Right forelimb (tissue), 1 donor: ENCODE measurements around the gene ZSCAN30.

ENCODE experiments used
- DNase-seq: peaks from one replicate; pipeline ENCODE4 v3.0.0-alpha.2; 2018

The ZSCAN30 gene

DNA sequence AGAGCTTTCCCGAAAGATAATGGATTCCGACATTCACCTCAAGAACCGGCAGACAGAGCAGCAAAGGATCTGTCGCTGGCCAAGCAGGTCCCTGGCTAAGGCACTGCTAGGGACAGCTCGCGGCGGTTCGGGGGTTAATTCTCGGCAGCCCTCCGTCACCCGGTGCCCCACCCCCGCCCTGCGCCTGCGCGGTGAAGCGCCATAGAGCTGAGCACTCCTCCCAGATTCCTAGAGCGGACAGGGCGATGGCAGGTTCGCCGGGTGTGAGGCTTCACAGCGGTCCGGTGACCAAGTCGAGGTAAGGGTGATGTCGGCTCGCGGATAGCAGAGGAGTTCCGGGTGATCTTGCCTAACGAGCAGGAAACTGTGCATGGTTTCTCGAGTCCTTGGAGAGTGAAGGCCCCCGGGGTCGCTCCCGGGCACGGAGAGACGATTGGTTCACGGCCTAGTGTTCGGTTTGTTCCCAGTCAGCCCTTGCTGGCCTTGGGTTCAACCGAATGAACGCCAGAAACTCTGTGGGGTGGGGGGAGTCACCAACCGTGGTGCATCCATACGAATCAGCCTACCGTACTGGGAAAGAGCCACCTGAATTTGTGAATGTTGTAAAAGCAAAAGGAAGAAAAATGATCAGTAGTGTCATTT, at the start of gene ZSCAN30:
Gene ZSCAN30, minus strand, starts transcription at position 136 of the 642 bp plus-strand sequence. CDS start 25,877 bp downstream, outside the sequence.
- DNase-seq: peak; percentile 99

GRCh38 chr18:35337286-35337685, 47.3 kb upstream of the ZSCAN30 start:
- no peak for DNase-seq

- no peak for DNase-seq
Measured at GRCh38 chr18:35335866-35336265, 45.8 kb upstream of the ZSCAN30 start.

DNA sequence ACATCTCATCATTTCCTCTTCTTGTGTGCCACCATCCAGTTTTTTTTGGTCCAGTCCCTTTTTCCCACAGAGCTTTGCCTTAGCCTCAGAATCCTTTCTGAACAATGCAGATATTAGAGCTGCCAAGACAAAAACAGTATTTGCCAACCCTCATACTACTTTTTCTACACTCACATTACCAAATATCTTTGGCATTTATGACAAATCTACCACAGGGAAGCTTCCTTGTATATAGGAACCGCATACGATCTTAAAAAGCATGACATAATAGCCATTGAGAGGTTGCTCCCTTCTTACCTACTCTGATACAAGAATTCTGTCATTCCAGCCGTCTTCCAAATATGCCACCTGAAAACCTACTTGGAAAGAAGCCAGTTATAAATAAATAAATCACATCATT, 44.8 kb upstream of the ZSCAN30 start:
- DNase-seq: no peak

DNA sequence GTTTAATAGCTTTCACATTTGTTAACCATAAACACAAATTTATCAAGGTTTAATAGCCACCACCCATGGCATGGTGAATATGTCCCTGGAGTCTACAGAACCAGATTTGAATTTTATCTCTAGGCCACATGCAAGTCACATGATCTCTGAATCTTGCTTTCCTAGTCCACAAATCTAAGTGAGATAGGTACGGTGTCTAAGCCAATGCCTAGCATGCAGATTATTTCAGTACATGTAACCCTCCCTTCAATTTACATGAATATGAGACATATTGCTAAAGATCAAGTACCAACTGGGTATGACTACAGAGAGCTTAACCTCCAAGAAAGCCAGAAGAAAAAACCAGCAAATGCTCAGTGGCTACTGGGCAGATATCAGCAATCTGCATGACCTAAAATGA, 44.2 kb upstream of the ZSCAN30 start:
- DNase-seq: no peak

DNA sequence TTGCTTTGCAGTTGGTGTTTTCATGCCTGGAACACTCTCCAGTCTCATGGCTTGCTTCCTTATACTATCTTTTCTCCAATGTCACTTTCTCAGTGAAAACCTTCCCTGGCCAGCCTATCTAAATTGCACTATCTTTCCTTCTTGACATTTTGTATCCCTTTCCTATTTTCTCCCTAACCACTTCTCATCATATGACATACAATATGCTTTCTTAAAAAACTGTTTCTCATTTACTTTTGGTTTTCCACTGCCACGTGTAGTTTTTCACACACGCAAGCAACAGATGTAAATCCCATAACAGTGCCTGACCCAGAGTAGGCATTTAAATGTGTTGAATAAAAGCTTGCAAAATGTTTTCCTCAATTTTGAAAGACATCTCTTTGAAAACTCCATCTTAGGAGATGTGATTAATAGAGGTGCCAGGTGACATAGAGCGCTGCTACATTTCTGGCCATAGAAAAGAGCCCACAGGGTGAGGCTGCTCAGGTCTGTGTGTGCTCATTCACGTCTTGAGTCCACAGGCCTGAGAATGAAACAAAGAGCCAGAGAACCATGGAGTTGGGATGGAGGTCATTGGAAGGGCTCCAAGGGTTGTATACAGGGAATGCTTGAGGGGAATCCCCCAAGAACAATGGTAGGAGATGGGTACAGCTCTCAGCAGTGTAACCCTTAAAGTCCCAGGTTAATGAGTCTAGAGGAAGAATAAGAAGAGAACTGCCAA, 41.5 kb upstream of the ZSCAN30 start:
- no peak for DNase-seq

DNA sequence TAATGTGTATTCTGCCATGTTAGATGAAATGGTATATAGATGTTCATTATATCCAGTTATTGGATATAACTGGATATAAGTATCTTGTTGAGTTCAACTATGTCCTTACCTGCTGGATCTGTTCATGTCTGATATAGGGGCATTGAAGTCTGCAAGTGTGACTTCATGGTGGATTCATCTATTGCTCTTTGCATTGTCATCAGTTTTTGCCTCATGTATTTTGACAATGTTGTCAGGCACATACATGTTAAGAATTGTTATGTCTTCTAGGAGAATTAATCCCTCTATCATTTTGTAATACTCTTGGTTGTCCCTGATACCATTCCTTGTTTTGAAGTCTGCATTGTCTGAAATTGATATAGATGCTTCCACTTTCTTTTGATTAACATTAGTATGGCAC, 38.8 kb upstream of the ZSCAN30 start:
- no peak for DNase-seq

- no peak for DNase-seq
Measured at GRCh38 chr18:35326695-35327387, 36.8 kb upstream of the ZSCAN30 start.

GRCh38 chr18:35324926-35325655, 35.1 kb upstream of the ZSCAN30 start:
- no peak for DNase-seq

GRCh38 chr18:35322486-35323458, 32.7 kb upstream of the ZSCAN30 start:
- no peak for DNase-seq

DNA sequence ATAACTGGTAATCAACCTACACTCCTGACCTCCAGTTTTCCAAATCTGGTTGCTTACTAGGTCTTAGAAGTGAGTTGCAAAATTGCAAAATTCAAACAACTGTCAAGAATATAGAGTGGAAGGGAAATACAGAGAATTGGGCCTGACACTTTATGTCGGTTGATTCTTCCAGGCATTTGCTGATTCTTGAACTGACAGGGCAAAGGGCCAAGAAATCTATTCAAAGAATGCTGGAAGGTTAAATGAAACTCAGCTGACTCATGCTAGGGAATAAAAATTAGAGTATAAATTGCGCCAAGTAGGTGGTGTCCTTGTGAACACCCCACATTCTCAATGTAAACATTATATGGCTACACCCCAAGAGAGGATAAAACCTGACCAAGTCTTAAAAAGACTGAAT, 21.5 kb upstream of the ZSCAN30 start:
- no peak for DNase-seq

GRCh38 chr18:35306588-35307250, 16.7 kb upstream of the ZSCAN30 start:
- no peak for DNase-seq

GRCh38 chr18:35303610-35304009, 13.6 kb upstream of the ZSCAN30 start:
- DNase-seq: no peak

GRCh38 chr18:35296060-35296459, 6.0 kb upstream of the ZSCAN30 start:
- no peak for DNase-seq

DNA sequence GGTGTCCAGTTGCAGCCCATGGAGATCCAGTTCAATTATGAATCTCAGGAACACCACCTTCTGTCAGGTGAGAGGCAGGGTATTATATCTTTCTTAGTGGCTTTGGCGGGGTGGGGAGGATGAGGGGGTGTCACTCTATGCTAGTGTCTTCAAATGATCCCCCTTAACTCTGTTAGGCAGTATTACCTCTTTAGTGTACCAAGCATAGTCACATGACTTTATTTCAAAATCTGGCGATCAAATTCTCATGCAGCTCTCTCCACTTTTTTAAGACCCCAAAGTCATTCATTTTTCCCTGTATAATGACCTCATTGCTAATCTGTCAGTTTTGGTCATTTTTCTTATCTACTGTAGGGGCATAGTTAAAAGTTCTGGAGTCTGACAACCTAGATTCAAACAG, 1.1 kb upstream of the ZSCAN30 start:
- no peak for DNase-seq

DNA sequence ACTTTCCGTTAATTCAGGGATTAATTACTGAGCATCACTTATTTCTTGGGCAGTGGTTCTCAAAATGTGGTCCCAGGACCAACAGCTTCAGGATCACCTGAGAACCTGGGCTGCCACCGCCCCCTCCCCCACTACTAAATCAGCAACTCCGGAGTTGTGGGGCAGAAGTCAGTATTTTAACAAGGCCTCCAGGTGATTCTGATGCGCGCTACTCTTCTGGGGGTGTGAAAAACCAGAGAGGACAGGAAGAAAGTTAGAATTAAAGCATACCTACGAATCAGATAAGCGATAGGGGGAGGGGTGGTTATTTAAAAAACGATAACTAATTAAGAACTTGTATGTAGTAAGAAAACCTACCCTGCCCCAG, 319 bp downstream of the ZSCAN30 start:
- no peak for DNase-seq

DNA sequence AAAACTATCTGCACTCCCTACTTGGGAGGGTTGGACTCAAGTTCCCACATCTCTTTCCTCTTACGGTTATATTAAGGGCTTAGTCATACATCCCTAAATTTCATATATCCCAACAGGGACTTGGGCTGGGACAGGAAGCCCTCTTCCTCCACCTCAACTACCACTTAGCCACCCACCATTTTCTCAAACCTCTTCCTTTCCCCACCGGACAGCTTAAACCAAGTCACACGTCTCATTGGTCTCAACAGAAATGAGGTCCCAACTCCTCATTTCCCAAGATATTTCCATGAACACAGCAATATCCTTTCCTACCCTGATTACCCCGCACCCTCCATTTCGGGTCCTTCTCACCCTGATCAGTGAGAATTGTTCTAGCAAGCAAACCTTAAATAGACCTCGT, 736 bp downstream of the ZSCAN30 start:
- no peak for DNase-seq

DNA sequence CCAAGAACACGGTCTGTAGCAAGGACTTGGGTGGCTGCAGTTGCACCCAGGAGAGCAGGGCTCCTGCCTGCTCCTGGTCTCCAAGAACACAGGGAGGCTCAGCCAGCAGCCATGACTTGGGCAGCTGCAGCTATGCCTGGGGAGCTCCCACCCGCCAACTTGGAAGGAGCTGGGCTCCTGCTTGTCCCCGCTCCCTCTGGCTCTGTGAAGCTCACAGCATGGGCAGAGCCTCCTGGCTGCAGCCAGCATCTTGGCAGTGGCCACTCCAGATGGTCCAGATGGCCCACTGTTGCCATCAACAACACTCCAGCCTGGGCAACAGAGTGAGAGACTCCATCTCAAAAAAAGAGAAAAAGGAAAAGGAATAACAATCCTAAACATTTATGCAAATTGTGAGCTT, 5.2 kb downstream of the ZSCAN30 start:
- no peak for DNase-seq

GRCh38 chr18:35283923-35284794, 5.9 kb downstream of the ZSCAN30 start:
- DNase-seq: no peak

DNA sequence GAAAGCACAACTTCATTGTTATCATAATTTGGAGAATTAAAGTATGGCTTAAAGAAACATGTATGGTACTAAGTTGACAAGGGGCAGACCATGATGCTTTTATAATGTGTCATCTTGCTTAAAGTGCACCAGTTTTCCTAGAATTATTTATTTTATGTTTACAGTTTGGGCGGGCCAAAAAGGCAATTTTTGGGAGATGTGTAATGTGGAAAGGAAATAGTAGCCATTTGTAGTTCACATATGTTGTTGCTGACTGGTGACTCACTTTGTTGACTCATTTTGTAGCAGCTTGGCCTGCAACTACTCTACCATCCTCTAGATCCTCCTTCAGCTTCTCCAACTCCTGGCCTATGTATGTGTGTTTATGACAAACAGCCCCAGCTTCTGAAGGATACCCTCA, 7.7 kb downstream of the ZSCAN30 start:
- DNase-seq: no peak

GRCh38 chr18:35278969-35279368, 11.1 kb downstream of the ZSCAN30 start:
- DNase-seq: no peak
